GM21619 (cell line): ENCODE results near the gene ERH.

Source experiments
- ATAC-seq: cut with Tn5 transposase; IDR thresholded peaks from one replicate; pipeline ENCODE4 v1.9.1; 2021; ENCODE audit not compliant: unreplicated experiment

ERH gene

GRCh38 chr14:69357544-69358200 is 40.4 kb downstream of the ERH start:
- no peak for ATAC-seq

GRCh38 chr14:69356903-69357543 is 41.1 kb downstream of the ERH start:
- no peak for ATAC-seq

- ATAC-seq, result no peak
Measured at GRCh38 chr14:69355607-69356281, 42.4 kb downstream of the ERH start.

- no peak for ATAC-seq
Measured at GRCh38 chr14:69355154-69355597, 42.9 kb downstream of the ERH start.

- ATAC-seq, result peak; percentile 82
Measured at GRCh38 chr14:69354383-69355153, 43.5 kb downstream of the ERH start.

- ATAC-seq, result no peak
Measured at GRCh38 chr14:69353168-69353567, 44.9 kb downstream of the ERH start.

- no peak for ATAC-seq
Measured at GRCh38 chr14:69351911-69352310, 46.2 kb downstream of the ERH start.

GRCh38 chr14:69351385-69351784 is 46.7 kb downstream of the ERH start:
- no peak for ATAC-seq

GRCh38 chr14:69350892-69351291 is 47.2 kb downstream of the ERH start:
- ATAC-seq, result no peak

GRCh38 chr14:69349091-69349777 is 48.9 kb downstream of the ERH start:
- ATAC-seq, result no peak

- ATAC-seq, result no peak
Measured at GRCh38 chr14:69346710-69347109, 51.4 kb downstream of the ERH start.

GRCh38 chr14:69345402-69345801 is 52.7 kb downstream of the ERH start:
- no peak for ATAC-seq

- ATAC-seq, result no peak
Measured at GRCh38 chr14:69344171-69344570, 53.9 kb downstream of the ERH start.

GRCh38 chr14:69342928-69343525 is 55.1 kb downstream of the ERH start:
- no peak for ATAC-seq

- ATAC-seq, result no peak
Measured at GRCh38 chr14:69339426-69339825, 58.7 kb downstream of the ERH start.

- ATAC-seq, result no peak
Measured at GRCh38 chr14:69337984-69338383, 60.1 kb downstream of the ERH start.

GRCh38 chr14:69335371-69335771 is 62.7 kb downstream of the ERH start:
- ATAC-seq, result no peak

GRCh38 chr14:69334576-69334975 is 63.5 kb downstream of the ERH start:
- ATAC-seq, result no peak

- ATAC-seq, result no peak
Measured at GRCh38 chr14:69333791-69334337, 64.2 kb downstream of the ERH start.

- ATAC-seq, result no peak
Measured at GRCh38 chr14:69332782-69333395, 65.2 kb downstream of the ERH start.
